ENCODE measurements around the gene SUMO1.
"Not testable (repeated sequence)": the region's sequence is repeated elsewhere in the genome, so short reads cannot be mapped to it uniquely, and the experiment has no call there.

The SUMO1 gene

GRCh38 chr2:202269585-202269984 is 31.2 kb upstream of the SUMO1 start:
- no peak for TF ChIP-seq CTCF (IDR thresholded peaks at IDR 0.05; ENCODE audit: control insufficient read depth, extremely low read depth, insufficient read depth)
- no peak overlapping the region for H3K4me3 ChIP-seq (ENCODE audit: low read depth, low read length)
- DNase-seq (ENCODE audit: low read depth) = no peak

GRCh38 chr2:202267495-202267894 is 29.1 kb upstream of the SUMO1 start:
- no peak for DNase-seq (ENCODE audit: low read depth)
- TF ChIP-seq CTCF (IDR thresholded peaks at IDR 0.05; ENCODE audit: control insufficient read depth, extremely low read depth, insufficient read depth) = no peak
- peak overlapping the region; percentile 97 for H3K4me3 ChIP-seq (ENCODE audit: low read depth, low read length)

GRCh38 chr2:202265467-202266277 is 27.3 kb upstream of the SUMO1 start, which contains the start of gene NOP58:
Gene NOP58, plus strand, starts transcription at chr2:202265763. Its CDS starts 179 bp downstream, at chr2:202265942.
- H3K4me3 ChIP-seq (ENCODE audit: low read depth, low read length) = peak within 1 kb of the TSS; percentile 97
- DNase-seq (ENCODE audit: low read depth) = peak; percentile 86
- no peak for TF ChIP-seq CTCF (IDR thresholded peaks at IDR 0.05; ENCODE audit: control insufficient read depth, extremely low read depth, insufficient read depth)

GRCh38 chr2:202261531-202261930 is 23.1 kb upstream of the SUMO1 start:
- no peak for TF ChIP-seq CTCF (IDR thresholded peaks at IDR 0.05; ENCODE audit: control insufficient read depth, extremely low read depth, insufficient read depth)
- no peak for DNase-seq (ENCODE audit: low read depth)
- no peak overlapping the region for H3K4me3 ChIP-seq (ENCODE audit: low read depth, low read length)

- no peak for TF ChIP-seq CTCF (IDR thresholded peaks at IDR 0.05; ENCODE audit: control insufficient read depth, extremely low read depth, insufficient read depth)
- DNase-seq (ENCODE audit: low read depth) = no peak
- H3K4me3 ChIP-seq (ENCODE audit: low read depth, low read length) = no peak overlapping the region
These were observed 13.1 kb upstream of the SUMO1 start for GRCh38 chr2:202251494-202251893.

GRCh38 chr2:202249521-202250253 is 11.3 kb upstream of the SUMO1 start:
- no peak overlapping the region for H3K4me3 ChIP-seq (ENCODE audit: low read depth, low read length)
- no peak for TF ChIP-seq CTCF (IDR thresholded peaks at IDR 0.05; ENCODE audit: control insufficient read depth, extremely low read depth, insufficient read depth)
- no peak for DNase-seq (ENCODE audit: low read depth)

- not testable (repeated sequence) for H3K4me3 ChIP-seq (ENCODE audit: low read depth, low read length); DNase-seq (ENCODE audit: low read depth)
These were observed 9.3 kb upstream of the SUMO1 start for GRCh38 chr2:202247710-202248109.
